DMS 273 (cell line): ENCODE results near the gene UBE2A.

Experiments used
- DNase-seq: peaks from one replicate; lab custom pipeline; 2025; ENCODE audit not compliant: unreplicated experiment; lab: John Stamatoyannopoulos, UW

The UBE2A gene

GRCh38 chrX:119606280-119607017 lies 32.1 kb downstream of the UBE2A start, which contains the start of gene NKRF:
TSS of gene NKRF (minus strand) at chrX:119606424.
- peak; percentile 97 for DNase-seq

- no peak for DNase-seq
Measured at GRCh38 chrX:119607018-119607389, 32.6 kb downstream of the UBE2A start.

- no peak for DNase-seq
Measured at GRCh38 chrX:119614776-119615175, 40.4 kb downstream of the UBE2A start.

- DNase-seq = peak; percentile 56
Measured at GRCh38 chrX:119617517-119618164, 43.3 kb downstream of the UBE2A start.

- no peak for DNase-seq
Measured at GRCh38 chrX:119618439-119618838, 44.1 kb downstream of the UBE2A start.

- peak; percentile 63 for DNase-seq
Measured at GRCh38 chrX:119622356-119623232, 48.2 kb downstream of the UBE2A start.

- no peak for DNase-seq
Measured at GRCh38 chrX:119624417-119624816, 50.1 kb downstream of the UBE2A start.

GRCh38 chrX:119624951-119625668 lies 50.7 kb downstream of the UBE2A start:
- no peak for DNase-seq

- DNase-seq = no peak
Measured at GRCh38 chrX:119625843-119626242, 51.5 kb downstream of the UBE2A start.
